WTC11 (cell line): ENCODE data around the gene CXCL17.

Source experiments
- CTCF ChIP-seq: fragments of 200-600 bp; IDR thresholded peaks from 2 replicates; pipeline ENCODE4 v1.8.0; 2022; ENCODE audit warnings: antibody characterized with exemption
- HMGXB4 ChIP-seq: sonication (generic); formaldehyde crosslinking; IDR thresholded peaks from 2 replicates; pipeline ENCODE4 v1.8.1; 2023; ENCODE audit warnings: mild to moderate bottlenecking, moderate library complexity, missing genetic modification reagents
- MAX ChIP-seq: sonication (generic); formaldehyde crosslinking; IDR thresholded peaks from 2 replicates; pipeline ENCODE4 v1.8.0; 2022; ENCODE audit warnings: mild to moderate bottlenecking, missing genetic modification reagents
- SMAD3 ChIP-seq: sonication (generic); formaldehyde crosslinking; IDR thresholded peaks from 2 replicates; pipeline ENCODE4 v1.8.0; 2022; ENCODE audit warnings: missing genetic modification reagents, mild to moderate bottlenecking, borderline replicate concordance
- TCF7 ChIP-seq: sonication (generic); formaldehyde crosslinking; IDR thresholded peaks from 2 replicates; pipeline ENCODE4 v1.8.0; 2022; ENCODE audit warnings: mild to moderate bottlenecking, low read depth, missing genetic modification reagents, moderate library complexity
- ZNF532 ChIP-seq: fragments of 250-450 bp; sonication (Bioruptor Pico); IDR thresholded peaks from 2 replicates; pipeline ENCODE4 v1.9.0; 2021; ENCODE audit warnings: mild to moderate bottlenecking, borderline replicate concordance
- TF ChIP-seq, protein P1 (sequence below): sonication (generic); formaldehyde crosslinking; IDR thresholded peaks from 2 replicates; pipeline ENCODE4 v1.8.1; 2022; ENCODE audit warnings: low read depth, missing genetic modification reagents, borderline replicate concordance

GRCh38 chr19:42472402-42473147 is 29.8 kb upstream of the CXCL17 start:
- TF ChIP-seq MAX (CRISPR knock-in tag): no peak
- TF ChIP-seq HMGXB4 (CRISPR knock-in tag): no peak
- TF ChIP-seq CTCF: no peak
- TF ChIP-seq TCF7: no peak
- TF ChIP-seq, protein P1, sequence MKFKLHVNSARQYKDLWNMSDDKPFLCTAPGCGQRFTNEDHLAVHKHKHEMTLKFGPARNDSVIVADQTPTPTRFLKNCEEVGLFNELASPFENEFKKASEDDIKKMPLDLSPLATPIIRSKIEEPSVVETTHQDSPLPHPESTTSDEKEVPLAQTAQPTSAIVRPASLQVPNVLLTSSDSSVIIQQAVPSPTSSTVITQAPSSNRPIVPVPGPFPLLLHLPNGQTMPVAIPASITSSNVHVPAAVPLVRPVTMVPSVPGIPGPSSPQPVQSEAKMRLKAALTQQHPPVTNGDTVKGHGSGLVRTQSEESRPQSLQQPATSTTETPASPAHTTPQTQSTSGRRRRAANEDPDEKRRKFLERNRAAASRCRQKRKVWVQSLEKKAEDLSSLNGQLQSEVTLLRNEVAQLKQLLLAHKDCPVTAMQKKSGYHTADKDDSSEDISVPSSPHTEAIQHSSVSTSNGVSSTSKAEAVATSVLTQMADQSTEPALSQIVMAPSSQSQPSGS (CRISPR knock-in tag): no peak
- TF ChIP-seq ZNF532: no peak
- no peak for TF ChIP-seq SMAD3 (CRISPR knock-in tag)
